IPS-20b (cell line): Measurements from ENCODE around the gene STT3A.
A peak's percentile ranks its signal among the peaks of the same experiment; 100 is the strongest.

Experiments
- H3K27ac ChIP-seq: one replicate; pipeline ENCODE4 v1.5.1; 2013; ENCODE audit warnings: low read length
- H3K27me3 ChIP-seq: 2 replicates; pipeline ENCODE4 v1.6.1; 2013; ENCODE audit warnings: mild to moderate bottlenecking, low read length, inconsistent platforms; ENCODE audit not compliant: insufficient read depth
- H3K36me3 ChIP-seq: 2 replicates; pipeline ENCODE4 v1.6.1; 2013; ENCODE audit warnings: low read depth, mild to moderate bottlenecking, inconsistent platforms, low read length, moderate library complexity; ENCODE audit not compliant: insufficient read depth
- H3K4me1 ChIP-seq: 2 replicates; pipeline ENCODE4 v1.6.1; 2013; ENCODE audit warnings: mild to moderate bottlenecking, control low read depth, inconsistent platforms, low read length, moderate library complexity; ENCODE audit not compliant: insufficient read depth
- H3K4me3 ChIP-seq: 2 replicates; pipeline ENCODE4 v1.5.1; 2013; ENCODE audit warnings: mild to moderate bottlenecking, low read length, inconsistent platforms
- H3K9ac ChIP-seq: 2 replicates; pipeline ENCODE4 v1.6.1; 2013; ENCODE audit warnings: low read depth, mild to moderate bottlenecking, inconsistent platforms, low read length, moderate library complexity
- H3K9me3 ChIP-seq: 2 replicates; pipeline ENCODE4 v1.6.1; 2013; ENCODE audit warnings: mild to moderate bottlenecking, low read depth, low read length, inconsistent platforms; ENCODE audit not compliant: insufficient read depth

Gene STT3A

DNA sequence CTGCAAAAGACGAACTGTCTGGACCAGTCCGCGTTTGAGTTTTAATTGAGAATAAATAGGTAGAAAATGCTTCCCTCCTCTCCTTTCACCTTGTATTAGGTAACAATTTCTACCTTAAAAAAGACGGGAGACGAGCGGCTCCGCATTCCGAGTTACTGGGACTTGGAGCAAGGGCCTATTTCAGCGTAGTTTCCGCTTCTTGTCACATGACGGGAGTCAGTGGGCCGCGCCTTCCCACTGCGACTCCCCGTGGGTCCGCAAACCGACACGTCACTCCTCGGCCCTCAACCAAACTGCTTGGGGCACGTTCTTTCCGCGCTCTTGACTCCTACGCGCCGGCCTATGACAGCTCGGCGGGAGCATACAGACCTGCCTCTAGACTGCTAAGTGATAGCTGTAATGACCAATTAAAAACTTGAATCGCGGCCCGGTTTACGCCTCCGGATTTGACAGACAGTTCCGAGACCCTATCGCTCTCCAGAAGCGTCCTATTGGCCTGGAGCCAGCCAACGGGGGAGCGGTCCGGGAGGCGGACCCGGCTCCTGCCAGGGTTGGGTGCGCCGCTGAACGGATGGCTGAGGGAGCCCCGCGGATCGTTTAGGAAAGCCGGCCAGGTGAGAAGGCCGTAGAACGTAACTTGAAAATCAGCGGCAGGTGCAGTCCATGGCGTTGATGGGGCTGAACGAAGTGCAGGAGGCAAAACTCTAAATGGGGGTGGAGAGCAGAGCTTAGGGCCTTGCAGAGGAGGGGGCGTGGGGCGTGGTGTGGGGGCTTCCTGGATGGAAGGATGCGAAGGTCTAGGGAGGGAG, at the start of gene STT3A:
TSS of gene STT3A (plus strand) at position 548 of the 809 bp plus-strand sequence. CDS start 3,064 bp downstream, outside the sequence.
- no peaks in the 10 kb centered on the region for H3K9me3 ChIP-seq
- H3K27ac ChIP-seq = peak within 1 kb of the TSS; percentile 74
- H3K36me3 ChIP-seq = peaks cover 19% of the 10 kb centered on the region
- no peaks in the 10 kb centered on the region for H3K27me3 ChIP-seq
- peak within 1 kb of the TSS; percentile 98 for H3K4me3 ChIP-seq
- H3K4me1 ChIP-seq = peaks cover 4% of the 10 kb centered on the region; the same call in 1 of the 2 replicates
- H3K9ac ChIP-seq = peak within 1 kb of the TSS; percentile 98

DNA sequence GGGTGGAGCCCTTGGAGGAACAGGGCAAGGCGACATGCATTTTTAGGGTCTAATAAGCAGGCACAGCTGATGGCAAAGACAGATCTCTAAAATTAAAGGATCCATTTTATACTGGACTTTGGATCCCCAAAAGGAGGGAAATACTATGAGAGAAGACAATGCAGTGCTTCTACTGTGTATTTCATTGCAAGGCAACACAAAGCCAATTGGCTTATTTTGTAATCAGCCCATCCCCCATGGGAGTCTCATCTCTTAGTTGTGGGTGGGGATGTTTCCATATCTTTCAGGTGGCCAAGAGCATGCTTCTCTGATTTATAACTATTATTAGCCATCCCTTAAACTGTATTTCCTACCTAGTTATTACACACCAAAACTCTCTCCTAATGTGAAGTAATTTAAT, 41.9 kb upstream of the STT3A start:
- H3K36me3 ChIP-seq = no peaks in the 10 kb centered on the region
- no peaks in the 10 kb centered on the region for H3K27me3 ChIP-seq
- H3K27ac ChIP-seq = no peak overlapping the region
- no peak overlapping the region for H3K4me3 ChIP-seq
- no peak overlapping the region for H3K9ac ChIP-seq
- H3K9me3 ChIP-seq = peaks cover 40% of the 10 kb centered on the region
- no peaks in the 10 kb centered on the region for H3K4me1 ChIP-seq

DNA sequence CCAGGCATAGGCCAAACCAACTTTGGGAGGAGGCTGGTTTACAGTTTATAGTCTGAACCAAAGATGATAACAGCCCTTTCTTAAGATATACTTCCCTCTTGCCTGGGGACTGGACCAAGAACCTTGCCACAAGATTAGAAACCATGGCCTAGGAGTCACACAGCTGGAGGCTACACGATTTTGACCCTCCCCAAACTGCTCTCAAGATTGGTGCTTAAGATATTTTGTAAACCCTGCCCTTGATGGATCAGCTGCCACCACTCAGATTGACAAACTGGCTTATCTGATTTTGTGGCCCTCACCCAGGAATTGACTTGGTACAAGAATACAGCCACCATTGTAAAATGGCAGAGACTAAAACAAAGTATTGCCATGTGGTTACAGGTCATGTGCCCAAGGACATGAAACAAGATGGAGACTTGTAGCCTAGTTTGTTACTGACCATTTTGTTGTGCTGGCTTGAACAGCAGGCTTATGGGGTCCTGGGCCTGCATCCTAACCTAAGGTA, 40.8 kb upstream of the STT3A start:
- no peak overlapping the region for H3K9ac ChIP-seq
- no peaks in the 10 kb centered on the region for H3K4me1 ChIP-seq
- no peaks in the 10 kb centered on the region for H3K27me3 ChIP-seq
- no peaks in the 10 kb centered on the region for H3K36me3 ChIP-seq
- H3K27ac ChIP-seq = no peak overlapping the region
- peaks cover 40% of the 10 kb centered on the region for H3K9me3 ChIP-seq
- no peak overlapping the region for H3K4me3 ChIP-seq

DNA sequence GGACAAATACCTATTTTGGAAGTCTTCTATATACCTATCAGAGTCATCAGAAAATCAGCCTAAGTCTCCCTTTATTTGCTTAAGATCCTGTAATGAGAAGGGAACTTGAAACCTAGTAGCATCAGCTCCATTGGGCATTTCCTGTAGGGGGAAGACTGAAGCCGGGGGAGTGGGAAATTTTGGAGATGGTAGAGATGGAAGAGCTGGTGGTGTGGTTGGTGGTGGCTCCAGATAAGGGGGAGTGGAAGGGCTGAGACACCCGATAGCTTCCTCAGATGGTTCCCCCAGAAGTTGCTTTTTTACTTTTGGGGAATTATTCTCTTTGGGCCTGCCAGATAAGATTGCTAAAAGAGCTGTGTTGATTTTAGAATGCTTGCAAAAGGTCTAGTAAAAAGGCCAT, 39.7 kb upstream of the STT3A start:
- no peaks in the 10 kb centered on the region for H3K4me1 ChIP-seq
- no peak overlapping the region for H3K9ac ChIP-seq
- no peak overlapping the region for H3K4me3 ChIP-seq
- H3K27me3 ChIP-seq = no peaks in the 10 kb centered on the region
- peaks cover 40% of the 10 kb centered on the region for H3K9me3 ChIP-seq
- H3K27ac ChIP-seq = no peak overlapping the region
- no peaks in the 10 kb centered on the region for H3K36me3 ChIP-seq

DNA sequence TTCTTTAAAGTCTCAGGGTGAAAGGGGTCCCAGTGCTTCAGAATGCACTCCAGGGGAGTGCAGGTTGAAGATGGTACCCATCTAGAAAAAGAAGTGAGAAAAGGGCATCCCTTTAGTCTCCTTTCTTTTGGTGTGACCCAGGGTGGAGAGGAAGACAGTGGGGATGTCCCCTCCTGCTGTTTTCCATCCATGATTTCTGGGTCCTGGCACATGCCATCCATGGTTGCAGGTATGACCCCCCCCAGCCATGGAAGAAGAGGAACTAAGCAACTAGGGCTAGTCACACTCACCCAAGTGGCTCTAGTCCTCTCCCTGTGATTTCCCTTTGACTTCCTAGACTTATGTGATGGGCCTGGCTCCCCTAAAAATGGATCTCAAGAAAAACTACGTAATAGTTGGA, 39.3 kb upstream of the STT3A start:
- no peaks in the 10 kb centered on the region for H3K27me3 ChIP-seq
- H3K4me3 ChIP-seq = no peak overlapping the region
- no peak overlapping the region for H3K27ac ChIP-seq
- peaks cover 40% of the 10 kb centered on the region for H3K9me3 ChIP-seq
- no peaks in the 10 kb centered on the region for H3K4me1 ChIP-seq
- no peak overlapping the region for H3K9ac ChIP-seq
- H3K36me3 ChIP-seq = no peaks in the 10 kb centered on the region

DNA sequence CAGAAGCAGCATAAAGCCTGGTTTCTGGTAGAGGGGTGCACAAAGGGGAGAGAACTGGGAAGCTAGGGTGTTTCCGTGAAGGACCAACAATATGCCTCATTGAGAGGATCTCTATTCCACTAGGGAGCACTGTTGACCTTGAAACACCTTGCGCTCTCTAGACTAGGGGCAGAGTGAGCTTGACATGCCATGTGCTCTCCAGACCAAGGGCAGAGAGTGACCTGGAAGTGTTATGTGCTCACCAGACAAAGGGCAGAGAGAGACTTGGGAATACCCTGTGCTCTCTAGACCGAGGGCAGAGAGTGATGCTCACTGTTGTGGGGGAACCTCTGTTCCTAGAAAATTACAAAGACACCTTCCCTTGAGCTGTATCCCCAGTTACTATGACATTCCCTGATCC, 38.6 kb upstream of the STT3A start:
- Histone ChIP-seq H3K36me3 (no peaks in the 10 kb centered on the region), H3K9me3 (peaks cover 40% of the 10 kb centered on the region), H3K9ac (no peak overlapping the region), H3K27ac (no peak overlapping the region), H3K27me3 (no peaks in the 10 kb centered on the region), H3K4me1 (no peaks in the 10 kb centered on the region), H3K4me3 (no peak overlapping the region)

DNA sequence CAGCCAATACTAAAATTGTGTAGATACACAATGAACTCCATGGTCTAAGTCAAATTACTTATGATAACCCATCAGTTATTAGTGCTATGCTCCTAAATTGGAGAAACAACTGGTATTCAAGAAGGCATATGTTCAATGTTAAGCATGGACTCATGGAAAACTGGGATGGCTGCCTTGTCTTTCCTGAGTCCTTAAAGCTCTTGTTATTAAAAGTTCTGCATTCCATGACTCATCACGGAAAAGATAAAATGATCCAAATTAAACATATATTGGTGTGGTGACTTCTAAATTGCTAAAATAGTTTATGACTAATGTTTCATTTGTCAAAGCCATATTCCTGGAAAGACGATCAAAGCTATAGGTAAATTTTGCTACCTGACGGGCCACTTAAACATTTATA, 32.8 kb upstream of the STT3A start:
- Histone ChIP-seq H3K4me3 (no peak overlapping the region), H3K36me3 (no peaks in the 10 kb centered on the region), H3K9ac (no peak overlapping the region), H3K9me3 (peaks cover 5% of the 10 kb centered on the region; the same call in 1 of the 2 replicates), H3K4me1 (no peaks in the 10 kb centered on the region), H3K27ac (no peak overlapping the region), H3K27me3 (no peaks in the 10 kb centered on the region)

DNA sequence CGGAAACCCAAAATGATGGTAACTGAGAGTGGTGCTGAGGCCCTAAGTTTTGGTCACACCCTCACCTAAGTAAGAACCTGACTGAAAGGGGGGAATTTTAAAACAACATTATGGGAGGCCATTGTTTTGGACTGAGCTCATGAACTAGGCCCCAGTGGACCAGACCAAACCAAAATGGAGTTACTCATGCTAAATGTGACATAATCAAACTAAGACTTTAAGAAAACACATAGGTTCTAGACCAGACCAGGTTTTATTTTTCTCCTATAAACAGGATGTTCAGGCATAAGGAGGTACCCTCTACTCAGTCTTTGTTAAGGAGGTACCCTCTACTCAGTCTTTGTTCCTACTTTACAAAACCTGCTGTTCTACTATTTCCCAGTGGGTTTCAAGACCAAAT, 30.7 kb upstream of the STT3A start:
- no peak overlapping the region for H3K4me3 ChIP-seq

DNA sequence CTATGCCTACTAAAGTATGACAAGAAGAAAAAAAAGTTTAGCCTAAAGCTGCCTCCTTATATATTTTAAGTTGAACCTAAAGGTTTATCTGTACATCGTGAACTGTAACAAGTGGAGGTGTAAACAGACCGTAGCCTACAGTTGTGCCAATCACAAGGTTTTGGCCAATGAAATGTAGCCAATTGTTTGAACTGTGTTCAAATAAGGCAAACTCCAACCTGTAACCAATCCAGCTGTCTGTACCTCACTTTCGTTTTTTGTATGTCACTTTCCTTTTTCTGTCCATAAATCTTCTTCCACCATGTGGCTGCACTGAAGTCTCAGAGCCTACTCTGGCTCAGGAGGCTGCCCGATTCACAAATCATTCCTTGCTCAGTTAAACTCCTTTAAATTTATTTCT, 30.2 kb upstream of the STT3A start:
- Histone ChIP-seq H3K27me3 (no peaks in the 10 kb centered on the region), H3K4me3 (no peak overlapping the region), H3K27ac (no peak overlapping the region), H3K4me1 (no peaks in the 10 kb centered on the region), H3K36me3 (no peaks in the 10 kb centered on the region), H3K9ac (no peak overlapping the region), H3K9me3 (no peaks in the 10 kb centered on the region; the same call in 1 of the 2 replicates)

More for the DNA sequence above, 30.7 kb upstream of the STT3A start:
- H3K27me3 ChIP-seq = no peaks in the 10 kb centered on the region
- H3K27ac ChIP-seq = no peak overlapping the region
- no peaks in the 10 kb centered on the region; the same call in 1 of the 2 replicates for H3K9me3 ChIP-seq
- no peaks in the 10 kb centered on the region for H3K36me3 ChIP-seq
- no peaks in the 10 kb centered on the region for H3K4me1 ChIP-seq
- H3K9ac ChIP-seq = no peak overlapping the region

DNA sequence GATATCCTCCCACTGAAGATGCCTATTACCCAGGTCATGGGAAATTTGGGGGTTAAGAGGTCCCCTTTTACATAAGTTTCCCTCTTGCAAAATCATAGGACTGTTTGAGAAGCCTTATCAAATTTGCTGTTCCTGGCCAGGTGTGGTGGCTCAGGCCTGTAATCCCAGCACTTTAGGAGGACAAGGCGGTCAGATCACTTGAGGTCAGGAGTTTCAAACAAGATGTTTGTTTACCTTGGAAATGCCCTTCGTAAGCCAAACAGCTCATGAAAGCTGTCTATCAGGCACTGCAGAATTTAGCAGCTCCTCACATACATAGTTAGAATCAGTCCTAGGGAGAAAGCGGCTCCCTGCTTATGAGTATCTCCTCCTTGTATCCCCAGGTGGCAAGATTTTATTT, 28.3 kb upstream of the STT3A start:
- no peaks in the 10 kb centered on the region for H3K36me3 ChIP-seq
- H3K9me3 ChIP-seq = no peaks in the 10 kb centered on the region; the same call in 1 of the 2 replicates
- no peaks in the 10 kb centered on the region for H3K4me1 ChIP-seq
- no peak overlapping the region for H3K9ac ChIP-seq
- no peak overlapping the region for H3K27ac ChIP-seq
- no peaks in the 10 kb centered on the region for H3K27me3 ChIP-seq
- no peak overlapping the region for H3K4me3 ChIP-seq

DNA sequence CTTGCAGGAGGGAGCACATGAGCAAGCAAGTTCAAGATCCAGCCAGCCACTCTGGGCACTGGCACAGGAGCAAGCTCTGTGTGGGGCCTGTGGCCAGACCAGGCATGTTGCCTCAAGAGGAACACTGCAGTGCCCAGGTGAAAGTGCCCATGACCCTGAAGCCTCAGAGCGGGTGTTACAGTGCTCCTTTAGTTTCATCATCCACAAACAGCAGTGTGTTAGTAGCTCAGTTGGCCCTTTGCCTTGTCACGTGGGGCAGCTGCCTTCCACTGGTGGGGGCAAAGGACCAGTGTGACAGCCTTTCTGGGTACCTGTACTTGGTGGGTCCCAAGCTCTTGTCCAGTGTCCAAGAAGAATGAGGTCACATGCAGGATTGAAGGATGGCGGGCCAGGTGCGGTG, 26.4 kb upstream of the STT3A start:
- no peak overlapping the region for H3K4me3 ChIP-seq
- no peaks in the 10 kb centered on the region; the same call in 1 of the 2 replicates for H3K9me3 ChIP-seq
- H3K27me3 ChIP-seq = no peaks in the 10 kb centered on the region
- no peak overlapping the region for H3K27ac ChIP-seq
- no peaks in the 10 kb centered on the region for H3K36me3 ChIP-seq
- no peak overlapping the region for H3K9ac ChIP-seq
- no peaks in the 10 kb centered on the region; the same call in 1 of the 2 replicates for H3K4me1 ChIP-seq
